ENCODE results near the gene HS3ST2. TPM values are rescaled to one million over a fixed set of nuclear protein-coding genes. Genes with fewer than 3 reads are reported as not detected.

HS3ST2 gene
- polyA plus RNA-seq, 1 of the 3 experiments (the other 2 are of a cell fraction): not detected

DNA sequence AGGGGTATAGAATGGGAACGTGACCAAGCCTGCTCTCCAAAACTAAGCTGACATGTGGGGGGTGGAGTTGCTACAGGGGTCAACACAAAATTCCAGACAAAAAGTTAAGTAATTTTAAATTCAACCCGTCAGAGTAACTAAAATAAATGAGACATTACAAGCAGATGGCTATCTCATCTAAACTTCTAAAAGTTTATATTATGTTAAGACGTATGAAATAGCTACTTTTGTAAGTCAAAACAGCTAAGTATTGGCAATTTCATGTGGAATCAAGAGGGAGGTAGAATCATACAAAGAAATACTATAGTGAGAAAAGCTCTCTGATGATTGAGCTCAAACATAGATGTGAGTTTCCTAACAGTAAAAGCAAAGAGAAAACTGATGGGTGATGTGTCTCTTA is 113.3 kb downstream of the HS3ST2 start:
- Histone ChIP-seq H3K4me3 (ENCODE audit: low read depth in 2 of 2, low read length in 1 of 2) (no peak overlapping the region), H3F3A (replicated peaks; ENCODE audit: insufficient read depth) (no peaks in the 10 kb centered on the region), H4K20me1 (ENCODE audit: insufficient read depth) (no peaks in the 10 kb centered on the region), H3K27me3 (ENCODE audit: insufficient read depth) (no peaks in the 10 kb centered on the region), H2AFZ (ENCODE audit: low read depth) (no peak overlapping the region), H3K9me2 (no peaks in the 10 kb centered on the region), H3K27ac (ENCODE audit: low read depth in 2 of 2, low read length in 1 of 2) (no peak overlapping the region), H3K79me2 (ENCODE audit: insufficient read depth) (no peaks in the 10 kb centered on the region), H3K4me2 (no peak overlapping the region), H3K9ac (no peak overlapping the region), H3K36me3 (replicated peaks in 1 of 2; ENCODE audit: control insufficient read depth in 1 of 2, insufficient read depth in 2 of 2, low read length in 1 of 2) (no peaks in the 10 kb centered on the region), H3K9me3 (no peaks in the 10 kb centered on the region), H3K4me1 (ENCODE audit: control insufficient read depth in 1 of 2, insufficient read depth in 2 of 2, low read depth in 1 of 2, low read length in 1 of 2) (peaks cover 0 to 6% of the 10 kb centered on the region in 2 experiments; a peak in 1 of 4 replicates)
- WGBS (ENCODE audit: low lambda C conversion rate): 8% methylated on average over 3 of the region's 3 CpGs
- DNase-seq: no peak
- POLR2A ChIA-PET: no interaction called here
- CTCF ChIA-PET: interaction anchor here (1.7 to 5.8 kb wide), 2 partner anchors 8 to 28 kb away, joined by 7 to 39 read pairs; no protein-coding TSS in a partner anchor
- TF ChIP-seq MXI1 (IDR thresholded peaks at IDR 0.05; ENCODE audit: low read depth, low read length) (no peak), EP300 (IDR thresholded peaks at IDR 0.05; ENCODE audit: borderline replicate concordance in 1 of 2, low read depth in 1 of 2, low read length in 1 of 2) (no peak), JUND (IDR thresholded peaks at IDR 0.05) (no peak)
- TF ChIP-seq, protein P1, sequence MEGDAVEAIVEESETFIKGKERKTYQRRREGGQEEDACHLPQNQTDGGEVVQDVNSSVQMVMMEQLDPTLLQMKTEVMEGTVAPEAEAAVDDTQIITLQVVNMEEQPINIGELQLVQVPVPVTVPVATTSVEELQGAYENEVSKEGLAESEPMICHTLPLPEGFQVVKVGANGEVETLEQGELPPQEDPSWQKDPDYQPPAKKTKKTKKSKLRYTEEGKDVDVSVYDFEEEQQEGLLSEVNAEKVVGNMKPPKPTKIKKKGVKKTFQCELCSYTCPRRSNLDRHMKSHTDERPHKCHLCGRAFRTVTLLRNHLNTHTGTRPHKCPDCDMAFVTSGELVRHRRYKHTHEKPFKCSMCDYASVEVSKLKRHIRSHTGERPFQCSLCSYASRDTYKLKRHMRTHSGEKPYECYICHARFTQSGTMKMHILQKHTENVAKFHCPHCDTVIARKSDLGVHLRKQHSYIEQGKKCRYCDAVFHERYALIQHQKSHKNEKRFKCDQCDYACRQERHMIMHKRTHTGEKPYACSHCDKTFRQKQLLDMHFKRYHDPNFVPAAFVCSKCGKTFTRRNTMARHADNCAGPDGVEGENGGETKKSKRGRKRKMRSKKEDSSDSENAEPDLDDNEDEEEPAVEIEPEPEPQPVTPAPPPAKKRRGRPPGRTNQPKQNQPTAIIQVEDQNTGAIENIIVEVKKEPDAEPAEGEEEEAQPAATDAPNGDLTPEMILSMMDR (IDR thresholded peaks at IDR 0.05): no peak
- TF ChIP-seq, protein P2, sequence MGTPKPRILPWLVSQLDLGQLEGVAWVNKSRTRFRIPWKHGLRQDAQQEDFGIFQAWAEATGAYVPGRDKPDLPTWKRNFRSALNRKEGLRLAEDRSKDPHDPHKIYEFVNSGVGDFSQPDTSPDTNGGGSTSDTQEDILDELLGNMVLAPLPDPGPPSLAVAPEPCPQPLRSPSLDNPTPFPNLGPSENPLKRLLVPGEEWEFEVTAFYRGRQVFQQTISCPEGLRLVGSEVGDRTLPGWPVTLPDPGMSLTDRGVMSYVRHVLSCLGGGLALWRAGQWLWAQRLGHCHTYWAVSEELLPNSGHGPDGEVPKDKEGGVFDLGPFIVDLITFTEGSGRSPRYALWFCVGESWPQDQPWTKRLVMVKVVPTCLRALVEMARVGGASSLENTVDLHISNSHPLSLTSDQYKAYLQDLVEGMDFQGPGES (IDR thresholded peaks at IDR 0.05; ENCODE audit: low read depth, low read length): no peak

DNA sequence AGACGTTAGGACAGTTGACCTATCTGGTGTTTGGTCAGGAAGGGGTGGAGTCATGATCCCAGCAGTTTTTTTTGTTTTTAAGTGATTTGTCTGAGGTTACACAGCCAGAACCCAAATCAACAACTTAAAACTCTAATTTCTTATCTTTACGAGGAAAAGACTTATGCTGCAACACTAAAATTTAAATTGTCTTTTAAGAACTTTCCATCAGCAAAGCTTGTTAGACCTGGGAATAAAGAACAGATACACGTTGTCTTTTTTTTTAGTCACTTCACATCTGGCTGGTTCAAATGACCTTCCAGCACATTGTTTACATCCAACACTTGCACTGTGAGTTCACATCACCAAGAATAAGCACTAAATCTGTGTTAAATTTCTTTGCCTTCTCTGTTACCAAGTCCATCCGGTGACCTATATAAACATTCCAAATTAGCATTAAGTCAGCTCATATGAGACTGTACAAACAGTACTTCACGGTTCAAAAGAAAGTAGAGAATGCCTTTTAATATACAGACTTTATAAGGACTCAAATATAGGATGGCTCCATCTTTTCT is 115.0 kb downstream of the HS3ST2 start:
- no peaks in the 10 kb centered on the region for H3F3A ChIP-seq (replicated peaks; ENCODE audit: insufficient read depth)
- no peak overlapping the region for H3K4me3 ChIP-seq (ENCODE audit: low read depth in 2 of 2, low read length in 1 of 2)
- ChIA-PET CTCF (interaction anchor here (0.8 to 2.0 kb wide), 3 partner anchors 16 to 48 kb away, joined by 4 to 6 read pairs (median 4); no protein-coding TSS in a partner anchor), POLR2A (no interaction called here)
- no peak overlapping the region for H3K4me2 ChIP-seq
- no peak overlapping the region for H3K27ac ChIP-seq (ENCODE audit: low read depth in 2 of 2, low read length in 1 of 2)
- H3K36me3 ChIP-seq (replicated peaks in 1 of 2; ENCODE audit: control insufficient read depth in 1 of 2, insufficient read depth in 2 of 2, low read length in 1 of 2): no peaks in the 10 kb centered on the region
- WGBS (ENCODE audit: low lambda C conversion rate): 25% methylated on average over 5 of the region's 5 CpGs
- no peak for TF ChIP-seq TCF12 (IDR thresholded peaks at IDR 0.05)
- TF ChIP-seq FOXM1 (IDR thresholded peaks at IDR 0.05; ENCODE audit: low read depth): no peak
- TF ChIP-seq RAD21 (IDR thresholded peaks at IDR 0.05; ENCODE audit: low read length): no peak
- TF ChIP-seq FOSL2 (IDR thresholded peaks at IDR 0.05; ENCODE audit: borderline replicate concordance, low read depth): no peak
- TF ChIP-seq RXRA (IDR thresholded peaks at IDR 0.05; ENCODE audit: borderline replicate concordance, low read depth): no peak
- no peak for TF ChIP-seq NFIC (IDR thresholded peaks at IDR 0.05; ENCODE audit: borderline replicate concordance)
- no peak for TF ChIP-seq FOXJ3 (CRISPR knock-in tag; IDR thresholded peaks at IDR 0.05)
- TF ChIP-seq NRF1 (IDR thresholded peaks at IDR 0.05; ENCODE audit: low read depth, low read length): no peak
- H3K9me2 ChIP-seq: no peaks in the 10 kb centered on the region
- DNase-seq: no peak
- no peaks in the 10 kb centered on the region for H3K27me3 ChIP-seq (ENCODE audit: insufficient read depth)
- H4K20me1 ChIP-seq (ENCODE audit: insufficient read depth): no peaks in the 10 kb centered on the region
- peaks cover 0 to 6% of the 10 kb centered on the region in 2 experiments; a peak in 1 of 4 replicates for H3K4me1 ChIP-seq (ENCODE audit: control insufficient read depth in 1 of 2, insufficient read depth in 2 of 2, low read depth in 1 of 2, low read length in 1 of 2)
- no peaks in the 10 kb centered on the region for H3K9me3 ChIP-seq
- no peak overlapping the region for H3K9ac ChIP-seq
- no peaks in the 10 kb centered on the region for H3K79me2 ChIP-seq (ENCODE audit: insufficient read depth)
- H2AFZ ChIP-seq (ENCODE audit: low read depth): no peak overlapping the region
